Endodermal cell (in vitro differentiated cells): ENCODE data around the gene MTHFSD. TPM values are rescaled to one million over a fixed set of nuclear protein-coding genes. Genes with fewer than 3 reads are reported as not detected.

ENCODE experiments used
- DNase-seq: peaks from one replicate; pipeline ENCODE4 v3.0.0-alpha.2; 2017
- H3K27ac ChIP-seq: 2 replicates; pipeline ENCODE4 v1.5.1; 2013; ENCODE audit warnings: mild to moderate bottlenecking, low read depth, low read length, moderate library complexity
- H3K27me3 ChIP-seq: 2 replicates; pipeline ENCODE4 v1.6.1; 2013; ENCODE audit warnings: mild to moderate bottlenecking, low read length, moderate library complexity; ENCODE audit not compliant: insufficient read depth, control insufficient read depth, poor library complexity, severe bottlenecking
- H3K36me3 ChIP-seq: 2 replicates; pipeline ENCODE4 v1.7.0; 2013; ENCODE audit warnings: mild to moderate bottlenecking, low read length, moderate library complexity; ENCODE audit not compliant: control insufficient read depth, insufficient read depth
- H3K4me1 ChIP-seq: one replicate; pipeline ENCODE4 v1.7.0; 2013; ENCODE audit warnings: low read length; ENCODE audit not compliant: control insufficient read depth, insufficient read depth
- H3K4me3 ChIP-seq: 2 replicates; pipeline ENCODE4 v1.5.1; 2013; ENCODE audit warnings: mild to moderate bottlenecking, low read length, moderate library complexity
- H3K9ac ChIP-seq: 2 replicates; pipeline ENCODE4 v1.6.1; 2013; ENCODE audit warnings: mild to moderate bottlenecking, low read length, moderate library complexity; ENCODE audit not compliant: poor library complexity, severe bottlenecking; ENCODE audit errors: extremely low read depth
- H3K9me3 ChIP-seq: 2 replicates; pipeline ENCODE4 v1.6.1; 2013; ENCODE audit warnings: mild to moderate bottlenecking, low read length, moderate library complexity; ENCODE audit not compliant: control insufficient read depth
- H3K27ac Mint-ChIP-seq: 2 replicates; pipeline ENCODE4 v1.8.0; 2020; ENCODE audit warnings: mixed read lengths
- H3K27me3 Mint-ChIP-seq: 2 replicates; pipeline ENCODE4 v1.8.0; 2021; ENCODE audit warnings: mild to moderate bottlenecking, mixed read lengths; ENCODE audit not compliant: insufficient read depth
- H3K36me3 Mint-ChIP-seq: 2 replicates; pipeline ENCODE4 v1.8.0; 2020; ENCODE audit warnings: low read depth, mixed read lengths
- H3K4me1 Mint-ChIP-seq: 2 replicates; pipeline ENCODE4 v1.8.0; 2020; ENCODE audit warnings: mixed read lengths
- H3K4me3 Mint-ChIP-seq: 2 replicates; pipeline ENCODE4 v1.8.0; 2020; ENCODE audit warnings: mild to moderate bottlenecking, moderate library complexity, mixed read lengths
- H3K9me3 Mint-ChIP-seq: 2 replicates; pipeline ENCODE4 v1.8.0; 2020; ENCODE audit warnings: mild to moderate bottlenecking, mixed read lengths
- WGBS, 2 experiments: methylation state at CpG; one replicate each; pipeline versions ENCODE4 v1.1.5 to v1.1.7; 2013; ENCODE audit warnings: missing lambda C conversion rate in 2 of 2, mixed read lengths in 1 of 2; ENCODE audit not compliant: insufficient coverage in 1 of 2, insufficient read length in 1 of 2; 5-methylcytosine and 5-hydroxymethylcytosine counted together
- total RNA-seq, 2 donors: library from RNA; stranded (reverse); fragmentation: NEBNext Ultra II Directional in 1 of 2; extraction: Animal tissue kit (Norgen Biotek cat#: 25700) in 1 of 2; gene quantifications; 2 replicates in 1 of 2; 3 replicates in 1 of 2; pipeline ENCODE4 v1.2.1, GENCODE V29; 2021
- TF ChIP-seq, protein P1 (sequence below): fragments of 200-600 bp; sonication (generic); conservative IDR thresholded peaks from 2 replicates; pipeline ENCODE4 v1.5.0; 2021; ENCODE audit warnings: antibody characterized with exemption, mild to moderate bottlenecking

MTHFSD gene
- total RNA-seq, 2 donors from 2014 or later, result 15.0 to 25.8 TPM

DNA sequence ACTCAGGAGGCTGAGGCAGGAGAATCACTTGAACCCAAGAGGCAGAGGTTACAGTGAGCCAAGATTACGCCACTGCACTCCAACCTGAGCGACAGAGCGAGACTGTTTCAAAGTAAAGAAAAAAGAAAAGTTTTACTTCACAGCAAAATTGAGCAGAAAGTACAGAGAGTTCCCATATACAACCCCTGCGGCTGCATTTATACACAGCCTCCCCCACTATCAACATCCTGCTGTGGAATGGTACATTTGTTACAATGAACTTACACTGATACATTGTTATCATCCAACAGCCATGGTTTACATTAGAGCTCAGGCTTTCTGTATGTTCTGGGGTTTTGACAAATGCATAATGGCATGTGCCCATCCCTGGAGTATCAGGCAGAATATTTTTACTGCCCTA is 2.6 kb upstream of the MTHFSD start:
- Mint-ChIP-seq H3K27ac (no peak overlapping the region), H3K4me1 (no peaks in the 10 kb centered on the region)

DNA sequence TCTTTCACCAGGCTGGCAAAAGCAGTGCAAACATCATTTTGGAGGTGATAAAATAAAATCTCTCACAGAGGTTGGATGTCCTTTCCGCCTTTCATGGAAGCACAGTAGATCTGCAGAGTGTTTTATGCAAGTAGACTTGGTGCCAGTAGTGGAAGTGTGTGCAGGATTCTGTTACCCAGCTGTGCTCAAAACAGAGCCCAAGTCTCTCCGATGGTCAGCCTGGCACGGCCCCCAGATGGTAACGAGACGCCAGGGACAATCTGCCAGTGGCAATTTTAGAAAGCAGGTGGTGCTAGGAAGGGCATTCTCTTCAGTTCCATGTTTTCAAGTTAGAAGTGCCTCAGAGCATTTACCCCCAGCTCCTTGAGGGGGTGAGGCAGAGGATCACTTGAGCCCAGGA is 1.5 kb upstream of the MTHFSD start:
- TF ChIP-seq, protein P1, sequence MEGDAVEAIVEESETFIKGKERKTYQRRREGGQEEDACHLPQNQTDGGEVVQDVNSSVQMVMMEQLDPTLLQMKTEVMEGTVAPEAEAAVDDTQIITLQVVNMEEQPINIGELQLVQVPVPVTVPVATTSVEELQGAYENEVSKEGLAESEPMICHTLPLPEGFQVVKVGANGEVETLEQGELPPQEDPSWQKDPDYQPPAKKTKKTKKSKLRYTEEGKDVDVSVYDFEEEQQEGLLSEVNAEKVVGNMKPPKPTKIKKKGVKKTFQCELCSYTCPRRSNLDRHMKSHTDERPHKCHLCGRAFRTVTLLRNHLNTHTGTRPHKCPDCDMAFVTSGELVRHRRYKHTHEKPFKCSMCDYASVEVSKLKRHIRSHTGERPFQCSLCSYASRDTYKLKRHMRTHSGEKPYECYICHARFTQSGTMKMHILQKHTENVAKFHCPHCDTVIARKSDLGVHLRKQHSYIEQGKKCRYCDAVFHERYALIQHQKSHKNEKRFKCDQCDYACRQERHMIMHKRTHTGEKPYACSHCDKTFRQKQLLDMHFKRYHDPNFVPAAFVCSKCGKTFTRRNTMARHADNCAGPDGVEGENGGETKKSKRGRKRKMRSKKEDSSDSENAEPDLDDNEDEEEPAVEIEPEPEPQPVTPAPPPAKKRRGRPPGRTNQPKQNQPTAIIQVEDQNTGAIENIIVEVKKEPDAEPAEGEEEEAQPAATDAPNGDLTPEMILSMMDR, result no peak
- no peaks in the 10 kb centered on the region for H3K9me3 Mint-ChIP-seq
- H3K4me3 ChIP-seq, result no peak overlapping the region
- DNase-seq, result no peak
- H3K27me3 Mint-ChIP-seq, result peaks cover 6% of the 10 kb centered on the region
- H3K9ac ChIP-seq, result no peak overlapping the region
- no peaks in the 10 kb centered on the region for H3K9me3 ChIP-seq
- peaks cover 15% of the 10 kb centered on the region for H3K27me3 ChIP-seq
- no peaks in the 10 kb centered on the region for H3K4me1 ChIP-seq
- peaks cover 13% of the 10 kb centered on the region for H3K36me3 ChIP-seq
- no peak overlapping the region for H3K4me3 Mint-ChIP-seq
- peaks cover 2% of the 10 kb centered on the region for H3K36me3 Mint-ChIP-seq
- 75 to 87% methylated on average over 2 to 5 of the region's 5 CpGs for WGBS, 2 experiments
- no peaks in the 10 kb centered on the region for H3K4me1 Mint-ChIP-seq
- H3K27ac ChIP-seq, result no peak overlapping the region
- H3K27ac Mint-ChIP-seq, result no peak overlapping the region

More for the DNA sequence above, 2.6 kb upstream of the MTHFSD start:
- Histone ChIP-seq H3K9me3 (no peaks in the 10 kb centered on the region), H3K4me3 (no peak overlapping the region), H3K4me1 (no peaks in the 10 kb centered on the region), H3K27me3 (peaks cover 15% of the 10 kb centered on the region), H3K36me3 (peaks cover 5% of the 10 kb centered on the region), H3K9ac (no peak overlapping the region), H3K27ac (no peak overlapping the region)
- Mint-ChIP-seq H3K9me3 (no peaks in the 10 kb centered on the region), H3K4me3 (no peak overlapping the region), H3K36me3 (peaks cover under 1% of the 10 kb centered on the region), H3K27me3 (peaks cover 12% of the 10 kb centered on the region)
- TF ChIP-seq, protein P1, result no peak
- WGBS, 2 experiments, result 90 to 100% methylated on average over 4 of the region's 4 CpGs
- no peak for DNase-seq

DNA sequence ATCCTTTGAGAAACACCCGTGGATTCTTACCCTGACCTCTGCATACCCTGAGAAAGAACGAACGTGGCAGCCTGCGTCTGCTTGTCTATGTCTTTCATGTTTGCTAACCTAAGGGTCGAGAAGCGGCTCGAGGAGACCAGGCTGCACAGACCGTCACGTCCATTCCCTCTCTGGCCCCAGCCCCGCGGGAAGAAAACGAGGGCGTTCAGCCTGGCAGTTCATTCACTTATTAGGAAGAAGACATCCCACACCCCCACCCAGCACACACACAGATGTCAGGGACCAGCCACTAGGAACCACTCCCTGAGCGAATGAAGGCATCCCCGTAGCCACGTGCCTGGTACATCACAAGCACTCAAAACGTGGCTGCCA is 655 bp upstream of the MTHFSD start:
- Mint-ChIP-seq H3K27me3 (peaks cover 6% of the 10 kb centered on the region), H3K36me3 (peaks cover 2% of the 10 kb centered on the region), H3K9me3 (no peaks in the 10 kb centered on the region), H3K4me3 (peak overlapping the region; percentile 87), H3K27ac (peak overlapping the region; percentile 98), H3K4me1 (no peaks in the 10 kb centered on the region)
- H3K36me3 ChIP-seq, result peaks cover 19% of the 10 kb centered on the region
- peak overlapping the region; percentile 89 for H3K4me3 ChIP-seq
- DNase-seq, result peak; percentile 44
- H3K27ac ChIP-seq, result no peak overlapping the region
- H3K4me1 ChIP-seq, result no peaks in the 10 kb centered on the region
- TF ChIP-seq, protein P1, result no peak
- H3K27me3 ChIP-seq, result peaks cover 8% of the 10 kb centered on the region
- 68 to 74% methylated on average over 13 to 17 of the region's 17 CpGs for WGBS, 2 experiments
- H3K9ac ChIP-seq, result peak overlapping the region; percentile 93
- H3K9me3 ChIP-seq, result no peaks in the 10 kb centered on the region
